Amygdala (tissue), 56 donors: ENCODE results near the gene ZNF75A.

ENCODE experiments used
- DNase-seq, 56 donors: peaks; one replicate each; lab custom pipeline; 2025; lab: John Stamatoyannopoulos, UW

Gene ZNF75A

DNA sequence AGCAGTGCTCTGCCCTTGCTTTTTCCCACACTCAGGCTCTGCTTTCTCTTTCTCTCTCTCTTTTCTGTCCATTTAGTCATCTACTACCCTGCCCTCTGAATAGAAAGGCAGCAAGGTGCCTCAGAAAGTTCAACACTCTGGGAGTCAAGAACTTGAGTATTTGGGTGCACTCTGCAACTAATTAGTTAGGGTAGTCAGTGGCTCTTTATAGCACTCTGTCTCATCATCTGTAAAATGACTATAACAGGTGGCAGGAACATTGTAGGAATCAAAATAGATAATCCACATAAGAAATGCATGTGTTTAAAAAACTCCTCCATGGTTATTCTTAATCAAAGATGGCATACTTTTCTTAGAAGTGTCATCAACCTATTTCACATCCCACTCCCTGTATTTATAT lies 57.6 kb downstream of the ZNF75A start:
- DNase-seq = no peak

DNA sequence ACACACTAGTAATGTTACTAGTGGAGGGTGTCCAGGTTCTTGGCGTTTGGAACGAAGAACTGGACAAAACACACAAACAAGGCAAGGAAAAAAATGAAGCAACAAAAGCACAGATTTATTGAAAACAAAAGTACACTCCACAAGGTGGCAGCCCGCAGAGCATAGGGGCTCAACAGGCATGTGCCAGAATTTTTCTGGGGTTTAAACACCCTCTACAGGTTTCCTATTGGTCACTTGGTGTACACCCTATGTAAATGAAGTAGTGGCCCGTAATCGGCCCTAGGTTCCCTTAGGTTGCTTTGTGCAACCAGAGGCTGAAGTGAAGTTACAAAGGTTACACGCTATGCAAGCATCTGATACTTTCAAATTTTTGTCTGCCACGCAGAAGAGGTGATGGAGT lies 58.5 kb downstream of the ZNF75A start:
- DNase-seq = no peak

DNA sequence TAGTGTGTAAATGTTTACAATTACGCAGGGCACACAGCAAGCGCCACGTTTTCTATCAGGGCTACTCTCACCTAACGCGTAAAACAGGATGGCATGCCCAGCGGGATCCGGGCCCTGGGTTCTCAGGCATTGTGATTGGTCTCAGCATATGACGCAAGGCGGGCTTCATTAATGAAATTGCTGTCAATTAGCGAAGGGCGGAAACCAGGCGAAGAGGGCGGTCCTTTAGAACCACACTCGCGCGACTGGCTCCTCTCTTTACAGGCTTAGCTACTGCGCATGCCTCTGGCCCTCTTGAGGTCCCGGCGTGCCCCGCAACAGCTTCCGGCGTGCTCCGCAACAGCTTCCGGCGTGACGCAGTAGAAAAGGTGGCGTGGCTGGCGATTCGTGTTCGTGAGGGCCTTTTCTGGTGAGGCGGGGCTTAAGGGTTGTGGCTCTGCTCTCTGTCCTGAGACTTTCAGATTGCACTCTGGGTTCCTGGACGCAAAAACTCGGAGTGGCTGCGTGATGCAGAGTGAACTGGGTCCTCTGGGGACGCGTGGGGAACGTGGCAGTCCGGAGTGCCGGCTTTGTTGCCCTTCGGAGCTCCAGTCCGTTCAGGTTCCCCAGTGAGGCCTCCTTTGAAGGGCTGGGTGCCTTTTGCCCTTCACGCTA lies 59.6 kb downstream of the ZNF75A start:
- DNase-seq = peak; percentile 46 to 97 (median 87)
